ENCODE results near the gene IFNGR2. TPM values are rescaled to one million over a fixed set of nuclear protein-coding genes. Genes with fewer than 3 reads are reported as not detected.

Gene IFNGR2
- total and polyA plus RNA-seq, 2 donors (not counting 3 experiments of a cell fraction or from before 2014, with no cell fraction given): 44.2 to 46.1 TPM

DNA sequence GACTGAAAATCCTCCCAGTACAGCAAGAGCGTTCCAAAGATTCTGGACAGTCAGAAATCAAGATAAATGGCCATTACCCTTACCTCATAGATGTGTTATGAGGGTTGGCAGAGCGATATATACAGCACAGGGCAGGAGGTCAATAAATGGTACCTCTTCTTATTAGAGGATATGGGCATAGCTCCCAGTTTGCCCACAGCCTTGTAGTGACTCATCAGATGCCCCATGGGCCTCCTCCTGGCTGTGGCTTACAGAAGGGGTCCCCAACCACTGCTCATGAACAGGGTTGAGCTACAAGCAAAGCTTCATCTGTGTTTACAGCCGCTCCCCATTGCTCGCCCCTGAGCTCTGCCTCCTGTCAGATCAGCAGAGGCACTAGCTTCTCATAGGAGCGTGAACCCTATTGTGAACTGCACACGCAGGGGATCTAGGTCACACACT, 7.3 kb upstream of the IFNGR2 start:
- H3K79me2 ChIP-seq (ENCODE audit: control insufficient read depth, insufficient read depth, low read length): no peaks in the 10 kb centered on the region
- ChIA-PET CTCF (interaction anchor here (1.1 to 2.0 kb wide), 4 partner anchors 9 to 199 kb away, joined by 4 to 7 read pairs (median 4); no protein-coding TSS in a partner anchor), POLR2A (no interaction called here)
- H2AFZ ChIP-seq (ENCODE audit: low read depth, low read length): no peak overlapping the region
- BruUV-seq (replicated peaks): no TSS peak
- dilution Hi-C loops (cut with MboI; ENCODE audit: extremely low pct_ligation_motif_present, low sequenced_read_pairs): no loop called here
- FAIRE-seq (no peak), DNase-seq (ENCODE audit: low read depth, low spot score) (no peak)
- TF ChIP-seq JUN (IDR thresholded peaks at IDR 0.05; ENCODE audit: borderline replicate concordance, insufficient read depth, insufficient read length, low read depth): no peak
- TF ChIP-seq GATA2 (IDR thresholded peaks at IDR 0.05; ENCODE audit: insufficient read depth, insufficient read length, low read depth, low read length): no peak
- no peak for TF ChIP-seq POLR2AphosphoS5 (IDR thresholded peaks at IDR 0.05; ENCODE audit: insufficient read depth, low read depth, low read length)
- no peak for TF ChIP-seq MYC (IDR thresholded peaks at IDR 0.05; ENCODE audit: low read depth, low read length)
- TF ChIP-seq CTCF (IDR thresholded peaks at IDR 0.05; ENCODE audit: extremely low read depth in 1 of 2, insufficient read depth in 1 of 2, low read depth in 1 of 2, low read length in 2 of 2): no peak
- TF ChIP-seq MAX (IDR thresholded peaks at IDR 0.05; ENCODE audit: insufficient read depth, insufficient read length): no peak
- intact Hi-C loops (cut with micrococcal nuclease): no loop called here
- no peaks in the 10 kb centered on the region for H4K20me1 ChIP-seq (replicated peaks; ENCODE audit: control insufficient read depth, extremely low read depth, insufficient read depth, low read length)
- H3K27me3 ChIP-seq (ENCODE audit: control insufficient read depth in 2 of 2, insufficient read depth in 2 of 2, low read length in 2 of 2): no peaks in the 10 kb centered on the region
- no peak overlapping the region for H3K4me2 ChIP-seq (ENCODE audit: insufficient read depth, low read length)
- H3K9me3 ChIP-seq (replicated peaks; ENCODE audit: control insufficient read depth, insufficient read depth, low read length): no peaks in the 10 kb centered on the region
- H3K27ac ChIP-seq (ENCODE audit: insufficient read depth, low read depth, low read length): no peak overlapping the region
- no peaks in the 10 kb centered on the region for H3K9me1 ChIP-seq (replicated peaks; ENCODE audit: control insufficient read depth, extremely low read depth, insufficient read depth, low read length)
- H3K36me3 ChIP-seq (ENCODE audit: control insufficient read depth in 2 of 2, extremely low read depth in 1 of 2, insufficient read depth in 2 of 2, low read length in 2 of 2): no peaks in the 10 kb centered on the region
- no peak overlapping the region for H3K4me3 ChIP-seq (replicated peaks in 1 of 3; ENCODE audit: insufficient read depth in 1 of 3, low read depth in 1 of 3, low read length in 3 of 3)
- H3K9ac ChIP-seq (replicated peaks; ENCODE audit: extremely low read depth, insufficient read depth, low read length): no peak overlapping the region
- peaks cover 1% of the 10 kb centered on the region for H3K4me1 ChIP-seq (ENCODE audit: control insufficient read depth, extremely low read depth, insufficient read depth, low read length)

Measured in endothelial cell of umbilical vein (primary cell).